NCI-H146 treated with DMSO at 0.1 percent for 48 hours (cell line): ENCODE data around the gene RGS17.
"Not testable (repeated sequence)": the region's sequence is repeated elsewhere in the genome, so short reads cannot be mapped to it uniquely, and the experiment has no call there.

Experiments used
- DNase-seq: peaks from one replicate; lab custom pipeline; 2025; ENCODE audit not compliant: unreplicated experiment; lab: John Stamatoyannopoulos, UW

Gene RGS17

DNA sequence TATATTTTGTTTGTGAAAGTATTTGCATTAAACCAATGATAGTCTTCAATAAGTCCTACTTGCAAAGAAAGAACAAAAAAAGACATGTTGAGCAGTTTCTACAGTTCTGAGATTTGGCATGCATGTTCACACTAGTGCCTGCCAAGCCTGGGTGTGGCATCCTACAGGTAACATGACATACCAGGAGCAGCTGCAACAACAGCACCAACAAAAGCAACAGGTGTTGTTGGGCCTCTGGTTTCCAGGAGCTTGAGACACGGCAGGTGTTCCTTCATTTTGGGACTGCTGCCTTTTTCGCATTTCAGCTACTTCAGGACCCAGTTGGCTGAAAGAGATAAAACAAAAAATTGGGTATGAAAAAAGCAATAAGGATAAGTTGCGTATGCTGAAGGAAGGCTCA, 87.4 kb downstream of the RGS17 start:
- DNase-seq, result peak; percentile 74

DNA sequence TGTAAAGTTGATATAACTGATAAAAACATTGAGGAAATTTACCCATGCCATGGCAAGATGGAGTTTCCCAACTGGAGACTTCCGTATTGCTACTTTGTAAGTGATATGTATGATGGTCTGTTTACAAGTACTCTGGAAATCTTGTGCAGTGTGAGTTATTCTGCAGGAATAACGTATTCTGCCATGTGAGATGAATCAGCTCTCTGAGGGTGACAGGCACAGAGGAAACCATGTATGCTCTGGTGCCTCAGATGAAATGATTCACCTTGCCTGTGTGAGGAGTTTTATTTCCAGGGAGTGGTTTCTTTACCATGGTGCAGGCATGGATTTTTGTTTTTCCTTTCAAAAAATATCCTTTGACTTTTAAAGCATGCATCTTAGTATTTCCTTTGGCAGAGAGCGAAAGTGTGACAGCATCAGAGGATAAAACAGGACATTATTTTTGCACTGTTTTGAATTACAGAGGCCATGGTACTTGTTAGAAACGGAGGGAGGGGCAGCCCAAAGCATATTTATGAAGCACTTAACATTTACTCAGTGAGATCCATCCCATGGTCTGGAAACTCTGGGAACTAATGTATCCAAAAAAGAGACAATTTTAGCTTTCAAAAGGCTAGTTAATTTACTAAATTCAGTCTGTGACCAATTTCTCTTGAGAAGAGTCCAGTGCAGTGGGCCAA, 92.6 kb downstream of the RGS17 start:
- DNase-seq, result no peak

DNA sequence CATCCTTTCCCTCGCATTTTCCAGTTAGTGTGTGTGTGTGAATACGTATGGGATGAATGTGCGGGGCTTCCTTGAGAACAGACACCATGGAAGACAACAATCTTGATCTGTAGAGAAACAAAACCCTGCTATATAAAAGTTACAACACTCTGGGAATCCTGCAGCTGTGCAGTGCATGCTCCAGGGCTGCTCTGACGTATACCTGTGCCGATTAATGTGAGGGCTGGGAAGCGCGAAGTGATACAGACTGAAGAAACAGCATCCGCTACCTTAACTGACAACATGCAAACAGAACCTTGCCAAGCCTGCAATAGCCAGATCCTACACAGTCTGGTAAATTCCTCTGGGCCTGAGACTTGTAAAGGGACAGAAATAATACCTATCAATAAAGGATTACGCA, 96.9 kb downstream of the RGS17 start:
- no peak for DNase-seq

DNA sequence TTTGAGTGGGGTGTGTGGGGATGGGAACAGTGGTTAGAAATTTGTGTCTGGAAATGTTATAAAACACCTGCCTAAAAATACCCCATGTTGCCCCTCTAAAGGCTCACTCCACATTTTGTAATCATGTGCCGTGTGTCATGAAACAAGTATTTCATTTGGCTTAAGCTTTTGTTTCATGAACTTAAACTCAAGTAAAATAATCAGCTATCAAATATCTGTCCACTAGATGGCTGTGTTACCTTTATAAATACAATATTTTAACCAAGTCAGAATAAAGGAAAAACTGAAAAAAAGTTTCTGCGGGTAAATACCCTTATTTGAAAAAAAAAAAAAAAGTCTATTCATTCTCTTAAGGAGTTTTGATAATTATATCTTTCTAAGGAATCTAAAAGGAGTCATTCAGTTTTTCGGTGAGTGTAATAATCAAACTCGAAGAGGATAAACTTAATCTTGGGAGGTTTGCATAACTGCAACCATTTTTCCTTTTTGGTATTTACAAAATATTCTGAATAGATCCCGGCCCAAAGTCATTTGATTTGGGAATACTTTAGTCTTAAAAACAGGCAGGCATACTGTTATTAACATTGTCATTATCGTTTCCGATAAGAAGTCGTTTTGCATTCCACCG, 98.7 kb downstream of the RGS17 start:
- DNase-seq, result no peak

DNA sequence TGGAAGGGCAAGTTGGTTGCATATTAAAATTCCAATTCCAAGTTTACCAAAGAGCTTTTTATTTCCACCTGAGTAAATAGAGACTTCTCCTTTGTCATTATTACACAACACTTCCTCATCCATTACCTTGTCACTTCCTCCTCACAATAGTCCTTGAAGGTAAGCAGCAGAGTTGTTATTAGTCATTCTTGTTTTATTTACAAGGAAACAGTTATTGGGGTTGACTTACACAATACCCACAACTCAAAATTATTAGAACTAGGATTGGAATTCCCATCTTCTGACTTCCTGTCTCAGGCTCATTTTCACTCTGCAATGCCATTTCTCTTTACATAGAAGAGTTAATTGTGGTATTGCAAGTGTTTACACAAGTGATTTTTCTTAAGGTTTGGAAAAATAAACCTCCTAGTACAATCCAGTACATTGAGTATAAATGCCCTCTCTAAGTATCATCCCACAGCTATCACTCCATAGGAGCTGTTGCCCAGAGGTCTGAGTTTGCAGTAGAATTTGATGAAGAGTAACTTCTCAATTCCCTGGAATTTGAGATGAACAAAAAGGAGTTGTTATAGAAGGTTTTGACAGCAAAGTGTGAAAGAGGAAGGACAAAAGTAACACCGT, 99.6 kb downstream of the RGS17 start:
- no peak for DNase-seq

DNA sequence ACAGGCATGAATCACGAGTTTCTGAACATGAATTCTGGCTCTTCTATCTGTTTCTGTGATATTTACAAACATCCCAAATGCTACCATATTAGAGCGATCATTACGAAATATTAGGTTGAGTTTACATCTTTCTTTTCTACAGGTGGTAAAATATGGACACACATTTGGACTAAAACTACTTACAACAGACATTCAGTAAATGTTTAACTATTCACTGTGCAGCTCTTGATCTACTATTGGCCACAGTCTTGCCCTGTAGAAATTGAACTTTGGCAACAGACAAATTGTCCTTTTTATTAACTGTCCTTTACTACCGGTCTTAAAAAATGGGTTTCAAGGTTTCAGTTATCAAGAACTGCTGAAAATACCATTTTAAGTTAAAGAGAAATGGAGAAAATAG, 102.1 kb downstream of the RGS17 start:
- no peak for DNase-seq

DNA sequence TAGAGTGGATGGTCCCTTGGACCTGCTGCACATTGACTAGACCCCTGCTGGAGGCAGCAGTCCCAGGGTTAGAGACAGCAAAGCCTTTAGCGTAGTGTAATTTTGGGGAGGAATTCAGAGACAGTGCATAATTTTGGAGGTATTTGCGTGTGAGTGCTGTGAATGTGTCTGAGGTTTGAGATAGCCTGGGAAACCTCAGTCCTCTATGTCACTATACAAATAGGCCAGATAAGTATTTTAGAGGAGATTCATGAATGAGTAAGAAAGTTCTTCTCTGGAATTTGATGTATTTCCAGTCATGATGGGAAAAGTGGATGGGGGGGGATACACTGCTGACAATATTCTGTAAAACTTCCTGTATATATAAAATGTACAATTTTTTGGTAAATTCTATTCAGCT, 102.8 kb downstream of the RGS17 start:
- DNase-seq, result no peak

DNA sequence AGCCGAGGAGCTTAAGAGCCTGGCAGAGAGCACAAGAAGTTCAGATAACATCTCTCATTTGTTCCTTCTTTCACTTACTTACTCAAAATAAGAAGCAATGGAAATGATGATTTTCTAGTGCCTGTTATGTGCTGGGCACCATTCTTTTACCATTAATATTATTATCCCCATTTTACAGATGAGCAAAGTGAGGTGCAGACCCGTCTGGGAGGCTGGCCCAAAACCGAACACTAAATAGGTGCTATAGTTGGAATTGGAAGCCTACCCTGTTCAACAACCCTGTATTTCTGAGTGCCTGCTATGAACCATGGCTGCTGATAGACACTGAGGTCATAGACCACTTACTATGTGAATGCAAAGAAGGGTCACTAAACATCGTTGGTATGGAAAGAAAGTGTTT, 103.6 kb downstream of the RGS17 start:
- no peak for DNase-seq

DNA sequence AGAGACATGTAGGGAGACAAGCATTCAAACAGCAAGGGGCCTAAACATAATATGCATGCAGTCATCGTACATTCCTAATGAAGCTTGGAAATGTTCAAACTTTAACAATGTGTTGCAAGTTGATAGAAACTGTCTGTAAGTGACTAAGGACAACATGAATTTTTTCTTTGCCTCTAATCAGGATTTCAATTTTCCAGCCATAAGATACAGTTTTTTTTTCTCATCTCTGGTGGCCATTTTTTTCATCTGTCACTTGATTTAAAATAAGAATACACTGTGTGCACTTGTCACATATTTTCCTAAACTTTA, 106.4 kb downstream of the RGS17 start:
- no peak for DNase-seq

DNA sequence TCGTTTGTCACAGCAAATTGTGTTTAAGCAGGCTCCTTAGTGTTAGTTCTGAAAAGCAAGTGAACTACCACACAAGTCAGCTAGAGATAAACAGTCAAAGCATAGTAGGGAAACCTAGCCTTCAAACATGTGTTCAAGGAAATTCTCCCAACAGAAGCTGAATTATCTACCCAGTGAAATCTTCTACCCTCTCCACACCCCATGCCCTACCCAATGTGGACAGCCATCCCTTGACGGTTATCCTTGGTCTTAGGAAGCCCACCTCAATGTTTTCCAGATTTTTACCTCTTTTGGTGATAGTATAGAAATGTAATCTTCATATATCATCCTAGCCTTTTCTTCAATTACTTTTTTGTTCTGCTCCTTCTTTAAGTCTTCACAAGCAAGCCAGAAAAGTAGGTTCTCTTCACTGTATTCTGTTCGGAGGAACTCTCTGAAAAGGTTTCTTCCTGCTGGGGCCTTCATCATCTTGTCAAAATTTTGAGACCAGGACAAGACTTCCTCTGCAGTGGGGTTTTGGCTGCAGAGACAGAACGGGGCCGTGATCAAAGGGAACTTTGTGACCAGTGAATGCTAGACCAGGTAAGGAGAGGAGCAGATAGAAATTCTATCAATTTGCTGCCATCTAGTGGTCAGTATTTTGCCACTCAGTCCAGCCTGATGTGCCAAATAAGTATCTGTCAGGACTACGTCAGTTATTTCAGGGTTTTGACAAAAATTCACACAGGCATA, 106.9 kb downstream of the RGS17 start:
- peak; percentile 47 for DNase-seq

DNA sequence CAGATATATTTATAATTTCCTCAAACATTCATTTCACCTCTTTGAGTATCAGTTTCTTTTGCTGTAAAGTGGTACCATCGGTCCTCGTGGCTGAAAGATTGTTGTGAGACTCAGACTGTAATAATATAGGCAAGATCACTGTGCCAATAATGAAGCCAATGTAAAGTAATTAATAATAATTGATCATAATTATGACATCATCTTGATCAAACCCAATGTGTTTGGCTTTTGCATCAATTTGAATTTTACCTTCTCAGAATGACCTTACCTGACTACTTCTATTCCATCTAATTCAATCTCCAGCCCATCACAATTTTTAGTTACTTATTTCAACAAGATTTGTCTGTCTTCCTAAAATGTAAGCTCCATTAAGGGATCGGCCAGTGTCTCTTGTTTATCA, 112.7 kb downstream of the RGS17 start:
- no peak for DNase-seq

DNA sequence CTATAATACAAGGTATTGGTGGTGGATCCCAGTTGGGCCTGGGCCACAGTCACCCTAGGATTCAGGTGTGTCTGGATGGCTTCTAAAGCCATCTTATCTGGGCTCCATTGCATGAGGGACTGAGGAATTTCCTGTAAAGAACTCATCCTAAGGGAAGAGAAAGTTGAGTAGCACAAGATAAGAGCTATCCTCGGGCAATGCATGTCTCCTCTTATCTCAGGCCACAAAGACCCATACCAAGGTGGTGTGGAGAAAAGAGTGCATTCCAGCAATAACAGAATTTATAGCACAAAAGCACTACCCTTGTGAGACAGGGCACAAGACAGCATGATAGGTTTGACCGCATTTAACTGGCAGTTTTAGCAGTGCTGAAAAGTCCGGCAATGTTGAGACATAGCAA, 114.2 kb downstream of the RGS17 start:
- no peak for DNase-seq

DNA sequence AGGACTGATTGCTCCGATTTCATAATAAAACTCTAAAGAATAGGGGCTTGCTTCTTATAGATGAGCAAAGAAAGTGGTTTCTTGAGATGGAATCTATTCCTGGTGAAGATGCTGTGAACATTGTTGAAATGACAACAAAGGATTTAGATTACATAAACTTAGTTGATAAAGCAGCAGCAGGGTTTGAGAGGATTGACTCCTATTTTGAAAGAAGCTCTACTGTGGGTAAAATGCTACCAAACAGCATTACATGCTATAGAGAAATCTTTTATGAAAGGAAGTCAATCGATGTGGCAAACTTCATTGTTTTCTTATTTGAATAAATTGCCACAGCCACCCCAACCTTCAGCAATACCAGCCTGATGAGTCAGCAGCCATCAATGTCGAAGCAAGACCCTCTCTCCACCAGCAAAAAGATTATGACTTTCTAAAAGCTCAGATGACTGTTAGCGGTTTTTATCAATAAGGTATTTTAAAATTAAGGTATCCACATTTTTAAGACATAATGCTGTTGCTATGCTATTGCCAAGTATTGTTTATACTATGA, 115.9 kb downstream of the RGS17 start:
- no peak for DNase-seq

DNA sequence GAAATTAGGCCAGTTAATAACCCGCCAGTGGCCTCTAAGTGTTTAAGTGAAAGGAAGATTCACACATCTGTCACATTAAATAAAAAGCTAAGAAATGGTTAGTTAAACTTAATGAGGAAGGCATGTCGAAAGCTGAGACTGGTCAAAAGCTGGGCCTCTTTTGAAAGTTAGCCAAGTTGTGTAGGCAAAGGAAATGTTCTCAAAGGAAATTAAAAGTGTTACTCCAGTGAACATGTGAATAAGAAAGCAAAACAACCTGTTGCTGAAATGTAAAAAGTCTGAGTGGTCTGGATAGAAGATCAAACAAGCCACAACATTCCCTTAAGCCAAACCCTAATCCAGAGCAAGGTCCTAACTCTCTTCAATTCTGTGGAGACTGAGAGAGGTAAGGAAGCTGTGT, 117.6 kb downstream of the RGS17 start:
- DNase-seq, result no peak

DNA sequence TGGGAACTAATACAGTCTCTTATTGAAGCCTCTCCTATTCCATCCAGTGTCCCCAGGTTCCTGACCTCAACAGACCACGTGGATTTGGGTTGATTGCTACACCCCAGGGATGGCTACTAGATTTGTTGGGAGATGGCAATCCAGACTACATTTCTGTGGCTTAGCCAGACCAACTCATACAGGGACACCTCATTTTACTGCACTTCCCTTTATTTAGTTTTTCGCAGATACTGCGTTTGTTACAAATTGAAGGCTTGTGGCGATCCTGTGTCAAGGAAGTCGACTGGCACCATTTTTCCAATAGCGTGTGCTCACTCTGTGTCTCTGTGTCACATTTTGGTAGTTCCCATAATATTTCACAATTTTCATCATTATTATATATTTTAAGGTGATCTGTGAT, 118.2 kb downstream of the RGS17 start:
- DNase-seq, result no peak

DNA sequence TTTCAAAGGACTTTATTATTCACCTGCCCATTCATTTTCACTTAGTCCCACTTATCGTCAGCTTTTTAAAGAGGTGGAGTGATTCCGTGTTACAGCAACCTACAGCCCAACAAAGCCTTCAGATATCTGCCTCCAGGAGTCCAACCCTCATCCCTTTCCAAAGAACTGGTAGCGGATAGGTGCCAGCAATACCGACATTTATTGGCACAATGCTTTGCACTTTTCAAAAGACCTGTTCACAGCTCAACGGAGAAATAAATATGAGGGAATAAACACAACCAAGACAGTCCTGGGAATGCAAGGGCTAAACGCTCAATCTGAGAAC, 127.8 kb downstream of the RGS17 start:
- DNase-seq, result no peak

DNA sequence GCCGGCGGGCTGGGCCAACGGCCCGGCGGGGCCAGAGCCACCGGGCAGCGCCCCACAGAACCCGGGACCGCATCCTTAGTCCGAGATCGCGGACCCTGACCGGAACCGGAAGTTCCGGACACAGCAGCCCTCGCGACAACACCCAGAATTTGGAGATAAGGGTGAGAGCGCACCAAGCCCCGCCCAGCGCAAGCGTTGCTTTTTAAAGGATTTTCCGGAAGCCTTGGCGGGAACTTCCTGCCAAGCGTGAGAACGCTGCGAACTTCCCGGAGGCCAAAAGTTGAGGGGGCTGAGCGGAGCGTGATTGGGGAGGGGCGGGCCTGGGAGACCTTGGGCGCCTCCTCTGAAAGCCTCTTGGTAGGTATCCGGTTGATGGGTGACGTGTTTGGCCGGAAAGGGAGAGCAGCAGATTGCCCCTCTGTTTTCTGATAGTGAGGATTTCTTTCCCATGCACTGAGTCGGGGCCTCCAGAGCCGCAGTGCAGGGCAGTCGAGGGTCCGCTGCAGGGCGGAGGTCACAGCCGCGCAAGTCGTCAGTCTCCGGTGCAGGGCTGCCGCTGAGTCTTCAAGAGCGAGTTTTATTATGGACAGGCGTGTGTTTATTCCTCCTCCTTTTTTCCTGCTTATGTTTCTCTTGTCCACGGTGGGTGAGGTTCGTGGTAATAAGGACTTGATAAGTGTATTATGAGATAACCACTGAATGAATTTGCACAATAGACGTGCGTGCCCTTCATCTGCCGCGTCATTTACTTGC, 128.3 kb downstream of the RGS17 start, which contains the start of gene MTRF1L:
Gene MTRF1L (minus strand): TSS at position 97 of the 753 bp plus-strand sequence. CDS start 24 bp downstream, at position 73.
- peak; percentile 97 for DNase-seq

DNA sequence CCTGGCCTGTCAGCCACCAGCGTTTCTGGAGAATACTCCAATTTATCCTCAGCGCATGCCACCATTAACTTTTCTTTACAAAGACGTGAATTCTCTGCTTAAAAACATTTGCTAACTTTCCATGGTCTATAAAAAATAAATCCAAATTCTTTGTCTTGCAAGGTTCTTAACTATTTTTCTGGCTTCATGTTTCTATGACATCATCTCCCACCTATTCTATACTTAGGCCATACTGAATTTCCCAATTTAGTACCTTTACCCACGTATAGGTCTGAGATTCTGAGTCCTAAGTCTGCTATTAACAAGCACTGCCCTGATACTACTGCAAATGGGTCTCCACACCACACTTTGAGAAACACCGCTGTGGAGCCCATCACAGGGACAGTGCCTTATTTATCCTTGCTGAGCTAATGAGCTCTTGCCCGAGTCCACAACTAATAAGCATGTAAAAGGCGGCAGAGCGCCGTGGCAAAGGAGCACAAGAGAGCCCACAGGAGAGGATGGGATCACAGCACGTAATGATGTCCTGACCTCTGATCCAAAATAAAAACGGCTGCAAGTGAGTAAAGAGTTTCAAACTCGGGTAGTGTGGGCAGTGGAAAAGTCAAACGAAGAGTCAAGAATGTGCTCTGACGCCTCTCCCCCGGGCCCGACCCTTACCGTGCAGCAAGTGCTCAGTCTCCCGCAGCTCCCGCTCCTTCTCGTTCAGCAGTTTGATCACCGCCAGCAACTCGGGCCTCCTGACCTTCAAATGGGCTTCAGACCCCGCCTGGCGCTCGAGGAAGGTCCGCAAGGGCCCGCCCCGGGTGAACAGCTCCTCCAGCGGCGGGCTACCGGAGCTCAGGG, 129.1 kb downstream of the RGS17 start:
- DNase-seq, result peak; percentile 35

DNA sequence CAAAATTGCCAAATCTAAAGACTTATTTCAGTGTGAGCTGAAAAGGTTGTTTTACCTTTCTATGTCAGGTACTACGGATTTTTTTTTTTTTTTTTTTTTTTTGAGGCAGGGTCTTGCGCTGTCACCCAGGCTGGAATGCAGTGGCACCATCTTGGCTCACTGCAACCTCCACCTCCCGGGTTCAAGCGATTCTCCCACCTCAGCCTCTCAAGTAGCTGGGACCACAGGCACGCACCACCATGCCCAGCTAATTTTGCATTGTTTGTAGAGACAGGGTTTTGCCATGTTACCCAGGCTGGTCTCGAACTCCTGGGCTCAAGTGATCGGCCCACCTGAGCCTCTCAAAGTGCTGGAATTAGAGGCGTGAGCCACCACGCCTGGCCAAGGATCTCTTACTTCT, 130.3 kb downstream of the RGS17 start:
- DNase-seq, result not testable (repeated sequence)

DNA sequence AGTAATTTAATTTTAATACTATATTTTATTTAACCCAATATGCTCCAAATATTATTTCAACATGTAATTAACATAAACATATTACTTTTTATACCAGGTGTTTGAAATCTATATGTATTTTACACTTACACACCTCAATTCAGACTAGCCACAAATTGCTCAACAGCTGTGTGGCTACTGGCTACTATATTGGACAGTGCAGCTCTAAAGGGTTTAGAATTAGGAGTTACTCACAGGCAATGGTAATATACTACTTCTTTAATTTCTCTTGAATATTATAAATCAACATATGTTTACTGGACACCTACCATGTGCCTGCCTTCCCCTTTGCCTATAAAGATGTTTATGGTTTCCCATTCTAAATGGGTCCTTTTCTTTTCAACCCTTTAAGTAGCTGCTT, 130.8 kb downstream of the RGS17 start:
- DNase-seq, result no peak
